Gastroesophageal sphincter (tissue), 4 donors: ENCODE measurements around the gene SLC39A5. TPM values are rescaled to one million over a fixed set of nuclear protein-coding genes. Genes with fewer than 3 reads are reported as not detected.
A peak's percentile ranks its signal among the peaks of the same experiment; 100 is the strongest.

Source experiments
- ATAC-seq: fragments of 150-250 bp; one replicate; pipeline ENCODE4 v1.9.1; 2016; ENCODE audit warnings: mild to moderate bottlenecking, moderate library complexity
- H3K27ac ChIP-seq, 4 donors: fragments of 200-600 bp; sonication (generic) in 3 of 4; 1 replicate in 3 of 4; 2 replicates in 1 of 4; pipeline ENCODE4 v1.5.1; 2016 to 2019
- H3K27me3 ChIP-seq: fragments of 200-600 bp; sonication (generic); one replicate; pipeline ENCODE4 v1.5.1; 2019
- H3K36me3 ChIP-seq, 2 donors: fragments of 200-600 bp; sonication (generic); one replicate each; pipeline ENCODE4 v1.5.1; 2019; ENCODE audit warnings: control low read depth in 1 of 2
- H3K4me1 ChIP-seq, 3 donors: fragments of 200-600 bp; sonication (generic); 1 replicate in 2 of 3; 2 replicates in 1 of 3; pipeline ENCODE4 v1.5.1; 2016 to 2019; ENCODE audit warnings: control low read depth in 2 of 3
- H3K4me3 ChIP-seq, 2 donors: fragments of 200-600 bp; sonication (generic); one replicate each; pipeline ENCODE4 v1.5.1; 2019; ENCODE audit warnings: mild to moderate bottlenecking in 1 of 2, moderate library complexity in 1 of 2
- H3K9me3 ChIP-seq, 3 donors: fragments of 200-600 bp; sonication (generic); one replicate each; pipeline ENCODE4 v1.5.1; 2017 to 2019; ENCODE audit warnings: control low read depth in 2 of 3
- EP300 ChIP-seq: sonication (generic); formaldehyde crosslinking; IDR thresholded peaks from one replicate; pipeline ENCODE4 v1.6.1; 2017; ENCODE audit warnings: antibody characterized with exemption, mild to moderate bottlenecking
- POLR2A ChIP-seq, 2 donors: fragments of 450-650 bp; IDR thresholded peaks; one replicate each; pipeline ENCODE4 v1.6.1; 2017; ENCODE audit warnings: antibody characterized with exemption in 2 of 2, mild to moderate bottlenecking in 2 of 2, moderate library complexity in 1 of 2
- POLR2AphosphoS5 ChIP-seq: sonication (generic); formaldehyde crosslinking; IDR thresholded peaks from one replicate; pipeline ENCODE4 v1.6.1; 2017; ENCODE audit warnings: antibody characterized with exemption
- WGBS, 2 donors: methylation state at CpG; one replicate each; pipeline ENCODE4 v1.1.5; 2018; ENCODE audit warnings: low coverage in 1 of 2; 5-methylcytosine and 5-hydroxymethylcytosine counted together
- total RNA-seq, 4 donors: library from RNA; depleted of rRNA; stranded (reverse); fragments of >200 nt; gene quantifications; one replicate each; pipeline ENCODE4 v1.1.0, GENCODE V29; 2016
- TF ChIP-seq, protein P1 (sequence below), 4 experiments: fragments of 200-600 bp in 2 of 4; fragments of 450-650 bp in 2 of 4; sonication (generic) in 1 of 4; IDR thresholded peaks; one replicate each; pipeline ENCODE4 v1.5.1; 2017 to 2019; ENCODE audit warnings: antibody characterized with exemption in 4 of 4, mild to moderate bottlenecking in 2 of 4, moderate library complexity in 2 of 4

Gene SLC39A5
- total RNA-seq, 4 donors from 2014 or later, result 1.7 TPM; not detected in 3

DNA sequence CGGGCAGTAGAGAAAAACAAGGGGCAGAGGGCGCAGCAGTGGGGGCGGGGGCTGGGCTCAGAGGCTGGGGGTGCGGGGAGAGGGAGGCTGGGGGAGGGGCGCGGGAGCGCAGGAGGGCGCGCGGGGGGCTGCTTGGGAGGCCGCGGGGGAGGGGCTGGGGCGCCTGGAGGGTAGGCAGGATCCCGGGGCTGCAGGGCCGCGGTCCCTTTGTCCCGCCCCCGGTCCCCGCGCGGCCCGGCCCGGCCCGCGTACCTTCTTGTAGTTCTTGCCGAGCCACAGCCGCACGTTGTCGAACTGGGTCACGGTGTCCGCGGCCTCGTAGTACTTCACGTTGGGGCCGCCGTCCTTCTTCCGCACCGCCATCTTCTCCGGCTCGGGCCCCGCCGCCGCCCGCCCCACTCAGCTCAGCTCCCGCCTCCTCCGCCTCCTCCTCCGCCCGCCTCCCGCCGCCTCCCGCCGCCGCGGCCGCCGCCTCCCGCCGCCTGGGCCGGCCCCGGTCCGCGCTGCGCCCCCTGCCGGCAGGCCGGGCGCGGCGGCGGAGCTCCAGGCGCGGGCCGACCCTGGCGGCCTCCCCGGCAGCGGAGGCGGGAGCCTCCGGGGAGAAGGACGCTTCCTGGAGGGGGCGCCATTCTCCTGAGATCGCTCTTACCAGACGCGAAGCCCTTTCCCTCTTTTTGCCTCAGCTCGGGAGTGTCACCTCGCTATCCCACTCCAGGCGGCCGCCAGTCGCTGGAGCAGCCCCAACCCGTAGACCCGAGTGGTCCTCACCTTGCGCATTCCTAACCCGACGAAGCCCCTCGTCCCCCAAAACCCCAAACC lies 40.5 kb upstream of the SLC39A5 start, which contains the start of gene SMARCC2:
Gene SMARCC2 (minus strand): TSS at position 385 of the 819 bp plus-strand sequence. CDS start 22 bp downstream, at position 363.
- H3K4me3 ChIP-seq, result peak within 1 kb of the TSS; percentile 71 to 94
- H3K36me3 ChIP-seq, result peaks cover 0 to 28% of the 10 kb centered on the region in 2 donors
- H3K4me1 ChIP-seq, result peaks cover 0 to 34% (median 18%) of the 10 kb centered on the region in 3 donors
- no peaks in the 10 kb centered on the region for H3K27me3 ChIP-seq
- 0% methylated on average over 2 to 3 of the region's 93 CpGs for WGBS, 2 donors
- ATAC-seq, result peak; percentile 94
- TF ChIP-seq EP300 (no peak), POLR2A (IDR thresholded peaks at IDR 0.05) (peak; percentile 28 to 42), POLR2AphosphoS5 (peak; percentile 51)
- TF ChIP-seq, protein P1, sequence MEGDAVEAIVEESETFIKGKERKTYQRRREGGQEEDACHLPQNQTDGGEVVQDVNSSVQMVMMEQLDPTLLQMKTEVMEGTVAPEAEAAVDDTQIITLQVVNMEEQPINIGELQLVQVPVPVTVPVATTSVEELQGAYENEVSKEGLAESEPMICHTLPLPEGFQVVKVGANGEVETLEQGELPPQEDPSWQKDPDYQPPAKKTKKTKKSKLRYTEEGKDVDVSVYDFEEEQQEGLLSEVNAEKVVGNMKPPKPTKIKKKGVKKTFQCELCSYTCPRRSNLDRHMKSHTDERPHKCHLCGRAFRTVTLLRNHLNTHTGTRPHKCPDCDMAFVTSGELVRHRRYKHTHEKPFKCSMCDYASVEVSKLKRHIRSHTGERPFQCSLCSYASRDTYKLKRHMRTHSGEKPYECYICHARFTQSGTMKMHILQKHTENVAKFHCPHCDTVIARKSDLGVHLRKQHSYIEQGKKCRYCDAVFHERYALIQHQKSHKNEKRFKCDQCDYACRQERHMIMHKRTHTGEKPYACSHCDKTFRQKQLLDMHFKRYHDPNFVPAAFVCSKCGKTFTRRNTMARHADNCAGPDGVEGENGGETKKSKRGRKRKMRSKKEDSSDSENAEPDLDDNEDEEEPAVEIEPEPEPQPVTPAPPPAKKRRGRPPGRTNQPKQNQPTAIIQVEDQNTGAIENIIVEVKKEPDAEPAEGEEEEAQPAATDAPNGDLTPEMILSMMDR (IDR thresholded peaks at IDR 0.05), result peak; percentile 63 to 95 (median 84)
- H3K9me3 ChIP-seq, result no peaks in the 10 kb centered on the region
- H3K27ac ChIP-seq, result peak within 1 kb of the TSS; percentile 92 to 97 (median 94)

DNA sequence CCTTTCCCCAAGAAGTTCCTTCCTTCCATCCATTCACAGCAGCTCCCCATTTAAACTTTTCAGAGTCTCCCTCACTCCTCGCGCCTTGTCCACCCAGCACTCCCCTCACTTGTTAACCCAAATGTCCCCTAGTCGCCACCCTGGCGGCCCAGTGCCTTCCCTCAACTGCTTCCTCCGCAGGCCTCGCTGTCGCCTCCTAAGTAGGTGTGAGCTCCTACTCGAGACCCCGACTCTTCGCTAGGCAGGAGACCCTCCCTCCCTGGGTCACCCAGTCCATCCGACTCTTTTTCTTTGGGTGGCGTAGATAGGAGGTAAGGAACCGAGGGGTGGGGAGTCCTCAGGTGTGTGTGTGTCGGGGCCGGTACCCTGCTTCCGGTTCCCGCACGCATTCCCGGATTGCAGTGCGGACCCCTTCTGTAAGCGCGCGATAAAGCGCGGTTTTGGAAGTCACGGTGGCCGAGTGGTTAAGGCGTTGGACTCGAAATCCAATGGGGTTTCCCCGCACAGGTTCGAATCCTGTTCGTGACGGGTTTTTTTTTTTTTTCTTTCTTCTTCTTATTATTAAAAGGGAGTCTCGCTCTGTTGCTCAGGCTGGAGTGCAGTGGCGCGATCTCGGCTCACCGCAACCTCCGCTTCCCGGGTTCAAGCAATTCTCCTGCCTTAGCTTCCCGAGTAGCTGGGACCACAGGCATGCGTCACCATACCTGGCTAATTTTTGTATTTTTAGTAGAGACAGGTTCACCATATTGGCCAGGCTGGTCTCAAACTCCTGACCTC lies 39.7 kb upstream of the SLC39A5 start:
- Histone ChIP-seq H3K4me1 (peaks cover 0 to 34% (median 18%) of the 10 kb centered on the region in 3 donors), H3K27me3 (no peaks in the 10 kb centered on the region), H3K4me3 (peak overlapping the region; percentile 56 to 94), H3K27ac (peak overlapping the region; percentile 92 to 97 (median 94)), H3K9me3 (no peaks in the 10 kb centered on the region), H3K36me3 (peaks cover 0 to 20% of the 10 kb centered on the region in 2 donors)
- TF ChIP-seq, protein P1 (IDR thresholded peaks at IDR 0.05), result peak in 1 of 4 experiments; percentile 20
- TF ChIP-seq EP300, result no peak
- ATAC-seq, result peak; percentile 57
- 0 to 1% methylated on average over 1 to 27 of the region's 42 CpGs for WGBS, 2 donors

DNA sequence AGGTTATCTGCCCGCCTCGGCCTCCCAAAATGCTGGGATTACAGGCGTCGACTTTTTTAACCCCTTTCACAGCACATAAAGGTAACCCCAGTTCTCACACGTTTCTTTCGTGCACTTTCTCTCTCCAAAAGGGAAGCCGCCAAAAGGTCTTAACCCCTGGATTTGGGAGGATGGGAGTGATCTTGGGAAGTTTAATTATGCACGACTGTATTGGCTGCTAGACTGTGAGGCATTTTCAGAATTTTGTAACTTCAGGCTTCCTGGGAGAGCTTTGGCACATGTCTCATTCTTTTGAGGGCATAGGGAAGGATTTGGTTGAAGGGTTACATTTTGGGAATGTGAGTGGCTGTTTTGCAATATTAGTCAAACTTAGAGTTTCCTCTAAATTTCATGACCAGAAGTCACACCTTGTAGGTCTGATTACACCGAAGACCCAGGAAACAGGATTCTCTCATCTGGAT lies 39.1 kb upstream of the SLC39A5 start:
- Histone ChIP-seq H3K4me1 (peaks cover 0 to 34% (median 18%) of the 10 kb centered on the region in 3 donors), H3K36me3 (peaks cover 0 to 14% of the 10 kb centered on the region in 2 donors), H3K9me3 (no peaks in the 10 kb centered on the region), H3K27ac (peak overlapping the region; percentile 92 to 97 (median 94)), H3K27me3 (no peaks in the 10 kb centered on the region), H3K4me3 (peak overlapping the region; percentile 56 to 94)
- no peak for ATAC-seq
- 16 to 100% methylated on average over 1 to 9 of the region's 9 CpGs for WGBS, 2 donors
- TF ChIP-seq POLR2A (IDR thresholded peaks at IDR 0.05) (no peak), EP300 (no peak), POLR2AphosphoS5 (no peak)
- TF ChIP-seq, protein P1 (IDR thresholded peaks at IDR 0.05), result no peak

DNA sequence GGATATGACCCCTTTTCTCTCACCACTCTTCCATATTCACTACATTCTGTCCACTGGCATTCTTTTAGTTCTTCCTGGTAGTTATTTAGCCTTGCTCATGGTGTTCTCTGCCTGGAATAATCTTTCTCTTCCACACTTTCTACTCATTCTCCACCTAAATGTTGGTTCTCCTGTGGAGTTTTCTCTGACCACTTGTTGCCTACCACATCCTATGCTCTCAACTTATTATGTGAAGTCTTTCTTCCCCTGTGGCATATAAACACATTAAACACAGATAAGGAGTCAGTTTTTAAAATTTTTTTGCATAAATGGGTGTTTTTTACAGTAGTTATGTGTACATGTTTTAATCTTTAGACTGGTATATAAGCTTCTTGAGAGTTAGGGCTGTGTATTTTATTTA lies 37.3 kb upstream of the SLC39A5 start:
- Histone ChIP-seq H3K9me3 (no peaks in the 10 kb centered on the region), H3K4me3 (no peak overlapping the region), H3K27me3 (no peaks in the 10 kb centered on the region), H3K4me1 (peaks cover 0 to 21% (median 13%) of the 10 kb centered on the region in 3 donors), H3K27ac (no peak overlapping the region), H3K36me3 (no peaks in the 10 kb centered on the region)
- TF ChIP-seq, protein P1 (IDR thresholded peaks at IDR 0.05), result no peak
- TF ChIP-seq EP300, result no peak
- no peak for TF ChIP-seq POLR2AphosphoS5
- TF ChIP-seq POLR2A (IDR thresholded peaks at IDR 0.05), result no peak
- ATAC-seq, result no peak
